Common myeloid progenitor, CD34-positive (primary cell): ENCODE results near the gene ZNF580.

Experiments
- CTCF ChIA-PET: fragments of 350-600 bp; sonication (Branson Sonifier 250); formaldehyde crosslinking; loops from one replicate; lab custom pipeline; 2021; ENCODE audit warnings: antibody characterized with exemption; lab: Charles Lee
- POLR2A ChIA-PET: fragments of 350-600 bp; sonication (Branson Sonifier 250); formaldehyde crosslinking; loops from one replicate; lab custom pipeline; 2021; ENCODE audit warnings: antibody characterized with exemption; lab: Charles Lee
- DNase-seq, 3 donors: peaks; one replicate each; pipeline versions ENCODE4 v3.0.0 to v3.0.0-alpha.2; 2013
- H3K27ac ChIP-seq, 2 experiments: 1 replicate in 1 of 2; 2 replicates in 1 of 2; pipeline ENCODE4 v1.7.0; 2013; ENCODE audit warnings: inconsistent platforms in 2 of 2, low read length in 2 of 2, mild to moderate bottlenecking in 2 of 2, low read depth in 1 of 2, moderate library complexity in 1 of 2; ENCODE audit not compliant: severe bottlenecking in 2 of 2, insufficient read depth in 1 of 2, poor library complexity in 1 of 2
- H3K27me3 ChIP-seq, 5 experiments: replicated peaks in 2 of 5; 1 replicate in 3 of 5; 2 replicates in 2 of 5; pipeline versions ENCODE4 v1.6.1 to v1.7.0; 2013; ENCODE audit warnings: low read length in 4 of 5, mild to moderate bottlenecking in 2 of 5, moderate library complexity in 2 of 5, inconsistent platforms in 1 of 5; ENCODE audit not compliant: insufficient read depth in 5 of 5, control insufficient read depth in 4 of 5
- H3K36me3 ChIP-seq, 4 experiments: 1 replicate in 2 of 4; 2 replicates in 2 of 4; pipeline versions ENCODE4 v1.6.1 to v1.7.0; 2013; ENCODE audit warnings: low read length in 3 of 4, control low read depth in 1 of 4, mild to moderate bottlenecking in 1 of 4; ENCODE audit not compliant: control insufficient read depth in 4 of 4, insufficient read depth in 4 of 4
- H3K4me1 ChIP-seq, 4 experiments: 1 replicate in 3 of 4; 2 replicates in 1 of 4; pipeline versions ENCODE4 v1.6.1 to v1.7.1; 2013; ENCODE audit warnings: low read length in 3 of 4, mild to moderate bottlenecking in 3 of 4, control low read depth in 1 of 4, inconsistent platforms in 1 of 4, moderate library complexity in 1 of 4; ENCODE audit not compliant: control insufficient read depth in 4 of 4, insufficient read depth in 4 of 4; ENCODE audit errors: control extremely low read depth in 1 of 4
- H3K4me3 ChIP-seq, 7 experiments: 1 replicate in 4 of 7; 2 replicates in 3 of 7; pipeline versions ENCODE4 v1.5.1 to v1.7.0; 2013; ENCODE audit warnings: mild to moderate bottlenecking in 7 of 7, low read length in 6 of 7, moderate library complexity in 6 of 7, inconsistent platforms in 2 of 7, low read depth in 2 of 7, control low read depth in 1 of 7; ENCODE audit not compliant: insufficient read depth in 4 of 7, control insufficient read depth in 1 of 7; ENCODE audit errors: extremely low read depth in 1 of 7
- H3K9me3 ChIP-seq, 5 experiments: 1 replicate in 4 of 5; 2 replicates in 1 of 5; pipeline versions ENCODE4 v1.6.1 to v1.7.1; 2013; ENCODE audit warnings: low read length in 4 of 5, mild to moderate bottlenecking in 2 of 5, inconsistent platforms in 1 of 5, low read depth in 1 of 5, moderate library complexity in 1 of 5; ENCODE audit not compliant: control insufficient read depth in 4 of 5, insufficient read depth in 2 of 5; ENCODE audit errors: control extremely low read depth in 1 of 5
- WGBS: methylation state at CpG from one replicate; pipeline ENCODE4 v1.1.5; 2013; ENCODE audit not compliant: insufficient coverage; 5-methylcytosine and 5-hydroxymethylcytosine counted together

Gene ZNF580

GRCh38 chr19:55606471-55606787 is 34.4 kb upstream of the ZNF580 start:
- Histone ChIP-seq H3K27ac (peak overlapping the region in 1 of 2 experiments; percentile 87), H3K4me1 (peaks cover 0 to 30% (median 24%) of the 10 kb centered on the region in 4 experiments), H3K4me3 (peak overlapping the region; percentile 35 to 95 (median 81)), H3K9me3 (peaks cover 0 to 3% (median 0%) of the 10 kb centered on the region in 5 experiments), H3K27me3 (no peaks in the 10 kb centered on the region), H3K36me3 (peaks cover 0 to 29% (median 8%) of the 10 kb centered on the region in 4 experiments)
- CTCF ChIA-PET, result interaction anchor here (0.5 to 4.3 kb wide), 17 partner anchors 13 to 463 kb away, joined by 3 to 32 read pairs (median 5); partner anchors contain the start of genes ZNF579 and ZNF784
- POLR2A ChIA-PET, result interaction anchor here (0.6 to 0.7 kb wide), 2 partner anchors 23 to 92 kb away, joined by 3 to 7 read pairs; no protein-coding TSS in a partner anchor
- WGBS, result 32% methylated on average over 12 of the region's 12 CpGs
- no peak for DNase-seq

- CTCF ChIA-PET, result interaction anchor here (0.5 to 4.3 kb wide), 16 partner anchors 12 to 463 kb away, joined by 3 to 32 read pairs (median 5); partner anchors contain the start of genes ZNF579 and ZNF784
- Histone ChIP-seq H3K4me1 (peaks cover 0 to 29% (median 24%) of the 10 kb centered on the region in 4 experiments), H3K36me3 (peaks cover 0 to 31% (median 8%) of the 10 kb centered on the region in 4 experiments), H3K27me3 (no peaks in the 10 kb centered on the region), H3K27ac (peak overlapping the region in 1 of 2 experiments; percentile 87), H3K4me3 (peak overlapping the region in 3 of 7 experiments; percentile 81 to 95 (median 95)), H3K9me3 (peaks cover 0 to 3% (median 0%) of the 10 kb centered on the region in 5 experiments)
- no peak for DNase-seq
- POLR2A ChIA-PET, result interaction anchor here (0.7 kb wide), 1 partner anchor 23 kb away, joined by 7 read pairs; no protein-coding TSS in a partner anchor
- 65% methylated on average over 9 of the region's 9 CpGs for WGBS
Observed at GRCh38 chr19:55606817-55607216, 34.0 kb upstream of the ZNF580 start.

GRCh38 chr19:55609326-55609725 is 31.5 kb upstream of the ZNF580 start:
- Histone ChIP-seq H3K4me1 (peaks cover 0 to 21% (median 18%) of the 10 kb centered on the region in 4 experiments), H3K9me3 (peaks cover 0 to 3% (median 0%) of the 10 kb centered on the region in 5 experiments), H3K36me3 (peaks cover 0 to 37% (median 11%) of the 10 kb centered on the region in 4 experiments), H3K27me3 (no peaks in the 10 kb centered on the region), H3K27ac (no peak overlapping the region), H3K4me3 (no peak overlapping the region)
- no peak for DNase-seq
- 100% methylated on average over 4 of the region's 5 CpGs for WGBS
- ChIA-PET POLR2A (no interaction called here), CTCF (interaction anchor here (2.5 to 3.6 kb wide), 2 partner anchors 11 to 22 kb away, joined by 10 to 15 read pairs; no protein-coding TSS in a partner anchor)

- ChIA-PET POLR2A (interaction anchor here (0.5 to 1.0 kb wide), 2 partner anchors 9 to 355 kb away, joined by 3 read pairs; no protein-coding TSS in a partner anchor), CTCF (interaction anchor here (0.9 to 3.6 kb wide), 5 partner anchors 8 to 108 kb away, joined by 4 to 15 read pairs (median 7); no protein-coding TSS in a partner anchor)
- H3K36me3 ChIP-seq, result peaks cover under 1 to 54% (median 22%) of the 10 kb centered on the region in 4 experiments
- H3K9me3 ChIP-seq, result peaks cover 0 to 3% (median 0%) of the 10 kb centered on the region in 5 experiments
- no peak for DNase-seq
- H3K4me1 ChIP-seq, result peaks cover 0 to 8% (median 5%) of the 10 kb centered on the region in 4 experiments
- H3K27ac ChIP-seq, result no peak overlapping the region
- no peaks in the 10 kb centered on the region for H3K27me3 ChIP-seq
- no peak overlapping the region for H3K4me3 ChIP-seq
- WGBS, result 94% methylated on average over 11 of the region's 15 CpGs
Observed at GRCh38 chr19:55611300-55611982, 29.4 kb upstream of the ZNF580 start.

GRCh38 chr19:55611983-55612645 is 28.7 kb upstream of the ZNF580 start:
- ChIA-PET CTCF (interaction anchor here (2.0 to 2.4 kb wide), 2 partner anchors 97 to 108 kb away, joined by 4 to 7 read pairs; no protein-coding TSS in a partner anchor), POLR2A (interaction anchor here (0.5 to 0.6 kb wide), 2 partner anchors 14 to 355 kb away, joined by 3 read pairs; no protein-coding TSS in a partner anchor)
- H3K36me3 ChIP-seq, result peaks cover 2 to 57% (median 26%) of the 10 kb centered on the region in 4 experiments

GRCh38 chr19:55613396-55613795 is 27.4 kb upstream of the ZNF580 start:
- Histone ChIP-seq H3K27ac (no peak overlapping the region), H3K4me1 (no peaks in the 10 kb centered on the region), H3K27me3 (no peaks in the 10 kb centered on the region), H3K4me3 (no peak overlapping the region), H3K9me3 (peaks cover 0 to 3% (median 0%) of the 10 kb centered on the region in 5 experiments), H3K36me3 (peaks cover 2 to 56% (median 35%) of the 10 kb centered on the region in 4 experiments)
- no peak for DNase-seq
- WGBS, result 97% methylated on average over 22 of the region's 27 CpGs
- ChIA-PET POLR2A (no interaction called here), CTCF (no interaction called here)

More at GRCh38 chr19:55611983-55612645, 28.7 kb upstream of the ZNF580 start:
- Histone ChIP-seq H3K27me3 (no peaks in the 10 kb centered on the region), H3K4me1 (peaks cover 0 to 1% (median 0%) of the 10 kb centered on the region in 4 experiments), H3K27ac (no peak overlapping the region), H3K9me3 (peaks cover 0 to 3% (median 0%) of the 10 kb centered on the region in 5 experiments), H3K4me3 (no peak overlapping the region)
- WGBS, result 87% methylated on average over 3 of the region's 3 CpGs
- DNase-seq, result no peak
